ENCODE measurements around the gene KLRF1.

GRCh38 chr12:9829483-9829882, 2.2 kb downstream of the KLRF1 start:
- no peak for TF ChIP-seq POLR2A (IDR thresholded peaks at IDR 0.05)
- TF ChIP-seq, protein P1, sequence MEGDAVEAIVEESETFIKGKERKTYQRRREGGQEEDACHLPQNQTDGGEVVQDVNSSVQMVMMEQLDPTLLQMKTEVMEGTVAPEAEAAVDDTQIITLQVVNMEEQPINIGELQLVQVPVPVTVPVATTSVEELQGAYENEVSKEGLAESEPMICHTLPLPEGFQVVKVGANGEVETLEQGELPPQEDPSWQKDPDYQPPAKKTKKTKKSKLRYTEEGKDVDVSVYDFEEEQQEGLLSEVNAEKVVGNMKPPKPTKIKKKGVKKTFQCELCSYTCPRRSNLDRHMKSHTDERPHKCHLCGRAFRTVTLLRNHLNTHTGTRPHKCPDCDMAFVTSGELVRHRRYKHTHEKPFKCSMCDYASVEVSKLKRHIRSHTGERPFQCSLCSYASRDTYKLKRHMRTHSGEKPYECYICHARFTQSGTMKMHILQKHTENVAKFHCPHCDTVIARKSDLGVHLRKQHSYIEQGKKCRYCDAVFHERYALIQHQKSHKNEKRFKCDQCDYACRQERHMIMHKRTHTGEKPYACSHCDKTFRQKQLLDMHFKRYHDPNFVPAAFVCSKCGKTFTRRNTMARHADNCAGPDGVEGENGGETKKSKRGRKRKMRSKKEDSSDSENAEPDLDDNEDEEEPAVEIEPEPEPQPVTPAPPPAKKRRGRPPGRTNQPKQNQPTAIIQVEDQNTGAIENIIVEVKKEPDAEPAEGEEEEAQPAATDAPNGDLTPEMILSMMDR (IDR thresholded peaks at IDR 0.05): no peak

Measured in gastroesophageal sphincter (tissue), 3 donors.